GM18502 (cell line): Measurements from ENCODE around the gene PLCH1.

Experiments used
- ATAC-seq: cut with Tn5 transposase; IDR thresholded peaks from one replicate; pipeline ENCODE4 v1.9.1; 2021; ENCODE audit warnings: mild to moderate bottlenecking; ENCODE audit not compliant: unreplicated experiment, poor library complexity

PLCH1 gene

GRCh38 chr3:155365178-155365783 lies 379.6 kb downstream of the PLCH1 start:
- ATAC-seq = no peak

GRCh38 chr3:155364492-155364891 lies 380.4 kb downstream of the PLCH1 start:
- ATAC-seq = no peak

- ATAC-seq = no peak
These were observed 381.2 kb downstream of the PLCH1 start for GRCh38 chr3:155363690-155364070.

DNA sequence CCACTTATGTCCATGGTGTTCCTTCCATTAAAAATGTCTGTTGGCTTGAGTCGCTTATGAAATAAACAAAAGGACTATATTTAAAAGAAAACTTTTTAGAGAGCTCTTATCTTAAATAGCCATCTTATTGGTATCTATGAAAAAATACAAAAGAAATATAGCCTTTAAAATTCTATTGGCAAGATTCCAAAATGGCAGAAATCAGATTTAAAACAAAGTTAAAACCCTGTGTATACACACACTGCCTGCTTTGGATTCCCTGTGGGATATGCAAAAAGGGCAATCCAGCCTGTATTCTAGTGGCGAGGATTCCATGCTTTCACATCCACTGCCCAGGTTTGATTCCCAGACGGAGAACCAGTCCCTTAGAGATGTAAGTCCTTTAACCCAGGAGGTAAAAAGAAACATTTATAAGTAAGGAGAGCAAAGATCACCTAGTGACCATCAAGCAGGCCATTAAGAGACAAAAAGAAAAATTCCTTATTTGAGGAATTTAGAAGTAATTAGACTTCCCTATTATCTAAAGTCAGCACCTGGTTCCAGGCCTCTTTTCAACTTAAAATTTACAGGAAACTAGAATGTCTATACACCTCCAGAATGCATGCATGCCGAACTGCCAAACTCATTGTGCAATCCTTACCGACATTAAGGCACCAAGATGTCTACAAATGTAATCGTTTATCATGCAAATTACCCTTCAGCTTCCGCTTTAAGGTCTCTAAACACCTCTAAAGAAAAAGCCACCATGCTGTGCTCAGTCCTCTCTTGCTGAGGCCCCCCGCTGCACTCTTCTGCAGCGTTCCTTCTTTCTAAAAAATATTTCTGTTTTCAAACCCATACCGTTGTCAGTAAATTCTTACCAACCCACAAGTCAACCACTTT lies 381.8 kb downstream of the PLCH1 start:
- no peak for ATAC-seq

DNA sequence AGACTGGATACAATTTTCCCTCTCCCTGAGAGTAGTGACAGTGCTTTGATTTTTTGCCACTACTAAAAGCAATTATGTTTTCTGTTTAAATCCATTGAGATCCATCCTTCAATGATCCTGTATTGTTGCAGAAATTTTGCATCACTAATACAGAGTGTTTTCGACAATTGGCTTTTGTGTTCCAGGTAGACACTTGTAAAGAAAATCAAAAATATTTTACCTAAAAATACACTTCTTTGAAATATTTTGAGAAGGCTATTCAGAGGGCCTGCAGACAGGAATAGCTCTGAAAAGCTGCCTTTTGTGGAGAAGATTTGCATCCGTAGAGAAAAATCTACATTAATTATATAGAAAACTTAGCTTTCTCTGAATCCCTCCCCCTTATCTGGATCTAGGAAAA lies 384.6 kb downstream of the PLCH1 start:
- ATAC-seq = no peak

GRCh38 chr3:155356594-155357370 lies 388.1 kb downstream of the PLCH1 start:
- ATAC-seq = no peak

DNA sequence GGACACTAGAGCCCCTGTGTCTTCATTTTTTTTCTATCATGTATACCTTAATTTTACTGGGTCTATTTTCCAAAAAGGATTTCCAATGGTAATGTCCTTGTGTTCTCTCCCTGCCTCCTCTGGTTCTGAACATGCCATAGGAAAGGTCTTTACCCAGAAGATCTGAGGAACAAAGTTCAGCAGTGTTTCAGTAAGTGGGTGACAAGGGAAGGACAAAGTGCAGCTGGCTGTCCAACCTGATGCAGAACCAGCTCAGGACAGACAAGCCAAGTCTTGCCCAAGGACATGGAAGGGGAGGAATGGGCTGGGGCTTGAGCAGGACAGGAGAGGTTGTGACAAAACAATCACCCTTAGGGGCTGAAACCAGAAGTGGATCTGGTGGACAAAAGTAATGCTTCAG lies 390.2 kb downstream of the PLCH1 start:
- ATAC-seq = no peak

DNA sequence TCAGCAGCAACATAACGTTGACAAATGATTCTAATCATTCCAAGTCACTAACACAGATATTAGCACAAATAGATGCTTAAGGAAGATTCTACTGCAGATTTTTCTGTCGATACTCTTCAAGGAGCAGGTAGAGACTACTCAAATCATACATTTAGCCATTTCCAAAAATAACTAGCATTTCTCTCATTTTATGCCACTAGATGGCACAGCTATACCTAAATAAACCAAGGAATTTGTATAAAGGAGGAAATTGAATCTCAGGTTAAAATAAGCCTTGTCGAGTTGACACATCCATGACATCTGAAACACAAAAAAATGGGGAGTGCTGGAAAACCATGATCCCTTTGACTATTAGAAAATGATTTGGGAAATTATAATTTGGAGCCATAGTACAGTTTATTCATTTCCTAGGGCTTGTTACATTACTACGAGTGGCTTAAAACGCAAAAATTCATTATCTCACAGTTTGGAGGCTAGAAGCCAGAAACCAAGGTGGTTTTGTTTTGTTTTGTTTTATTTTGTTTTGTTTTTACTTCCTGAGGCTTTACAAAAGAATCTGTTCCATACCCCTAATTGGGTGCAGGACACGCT lies 391.9 kb downstream of the PLCH1 start:
- ATAC-seq = peak; percentile 55

DNA sequence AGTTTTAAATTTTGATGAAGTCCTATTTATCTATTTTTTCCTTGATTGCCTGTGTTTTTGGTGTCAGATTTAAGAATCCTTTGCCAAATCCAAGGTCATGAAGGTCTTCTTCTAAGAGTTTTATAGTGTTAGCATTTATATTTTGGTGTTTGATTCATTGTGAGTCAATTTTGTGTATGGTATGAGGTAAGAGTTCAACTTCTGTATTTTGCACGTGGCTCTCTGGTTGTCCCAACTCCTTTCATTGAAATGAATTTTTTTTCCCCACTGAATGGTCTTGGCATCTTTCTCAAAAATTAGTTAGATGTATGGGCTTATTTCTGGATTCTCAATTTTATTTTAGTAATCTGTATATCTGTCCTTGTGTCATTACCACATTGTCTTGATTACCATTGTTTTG lies 394.3 kb downstream of the PLCH1 start:
- ATAC-seq = no peak

- ATAC-seq = no peak
These were observed 397.0 kb downstream of the PLCH1 start for GRCh38 chr3:155347901-155348300.

GRCh38 chr3:155342344-155342743 lies 402.5 kb downstream of the PLCH1 start:
- ATAC-seq = no peak

- no peak for ATAC-seq
These were observed 405.8 kb downstream of the PLCH1 start for GRCh38 chr3:155339052-155339451.

DNA sequence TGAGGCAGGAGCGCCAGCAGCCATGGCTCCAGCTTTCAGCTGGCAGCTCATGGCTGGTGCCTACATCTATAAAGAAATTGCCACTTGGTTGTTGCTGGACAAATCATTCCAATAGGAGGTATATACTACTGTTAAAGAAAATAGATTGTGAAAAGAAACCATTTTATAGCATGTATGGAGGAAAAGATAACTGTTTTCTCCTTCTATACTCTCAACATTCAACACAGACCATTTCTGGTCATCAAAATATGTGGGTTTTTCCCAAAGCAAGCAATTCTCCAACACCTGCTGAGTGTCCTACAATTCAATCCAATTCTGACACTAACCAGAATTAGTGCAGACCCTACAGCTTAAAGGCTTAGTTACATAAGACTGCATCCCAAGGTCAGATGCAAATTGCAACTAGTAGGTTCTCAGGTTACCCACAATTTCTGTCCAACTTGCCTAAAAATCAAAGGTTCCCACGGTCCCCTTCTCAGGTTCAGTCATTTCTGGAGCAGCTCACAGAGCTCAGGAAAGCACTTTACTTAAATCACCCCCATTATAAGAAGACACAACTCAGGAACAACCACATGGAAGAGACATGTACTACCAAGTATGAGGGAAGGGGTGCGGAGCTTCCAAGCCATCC lies 409.0 kb downstream of the PLCH1 start:
- ATAC-seq = peak; percentile 59

DNA sequence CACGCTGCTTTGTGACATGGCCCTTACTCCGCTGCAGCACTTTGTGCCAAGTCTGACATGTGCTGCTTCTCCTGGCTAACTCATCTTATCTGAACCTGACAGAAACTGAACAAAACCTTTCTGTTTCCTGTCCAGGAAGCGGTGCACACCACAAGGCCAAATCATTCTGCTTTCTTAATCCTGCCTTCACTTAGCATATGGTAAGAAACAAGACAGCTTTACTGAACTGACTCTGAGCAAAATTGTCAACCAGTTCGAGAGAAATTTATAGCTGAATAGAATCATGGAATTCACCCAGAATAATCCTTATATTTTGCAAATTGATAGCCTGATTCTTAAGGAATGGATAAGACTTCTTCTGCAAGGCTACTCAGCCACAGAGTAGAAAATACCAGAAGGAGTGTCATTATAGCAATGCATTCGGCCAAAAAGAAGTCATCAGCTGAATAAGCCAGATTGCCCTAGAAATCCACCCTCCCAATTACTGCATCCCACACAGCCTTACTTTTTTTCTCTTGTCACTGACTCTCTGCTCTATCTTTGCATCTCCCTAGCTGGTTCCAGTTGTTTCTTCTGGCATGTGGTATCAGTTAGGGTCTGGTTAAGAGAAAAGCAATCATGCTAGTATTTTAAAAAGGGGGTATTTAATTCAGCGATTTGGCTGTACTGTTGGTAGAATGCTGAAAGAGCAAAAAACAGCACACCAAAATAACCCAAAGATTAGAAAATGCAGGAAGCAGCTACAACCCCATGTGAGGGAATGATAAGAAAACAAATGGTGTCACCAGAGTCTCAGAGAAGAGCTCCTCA lies 409.8 kb downstream of the PLCH1 start:
- peak; percentile 95 for ATAC-seq

GRCh38 chr3:155334215-155334913 lies 410.5 kb downstream of the PLCH1 start:
- ATAC-seq = no peak

DNA sequence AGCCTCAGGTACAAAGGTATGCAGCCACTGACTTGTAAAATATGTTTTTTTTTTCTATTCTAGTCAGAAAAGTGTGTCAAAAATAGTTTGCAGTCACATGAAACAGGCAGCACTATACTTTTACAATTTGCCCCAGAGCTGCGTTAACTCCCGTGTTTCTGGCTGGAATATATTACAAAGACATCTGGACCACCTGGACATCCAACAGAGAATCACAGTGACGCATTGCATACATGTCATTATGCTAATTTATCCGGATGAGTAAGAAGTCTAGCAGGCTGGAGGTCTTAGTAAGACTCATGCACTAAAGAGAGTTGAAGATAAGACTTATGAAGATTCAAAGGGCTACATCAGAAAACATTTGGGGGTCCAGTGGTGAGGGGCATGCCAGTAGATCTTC lies 412.2 kb downstream of the PLCH1 start:
- no peak for ATAC-seq

DNA sequence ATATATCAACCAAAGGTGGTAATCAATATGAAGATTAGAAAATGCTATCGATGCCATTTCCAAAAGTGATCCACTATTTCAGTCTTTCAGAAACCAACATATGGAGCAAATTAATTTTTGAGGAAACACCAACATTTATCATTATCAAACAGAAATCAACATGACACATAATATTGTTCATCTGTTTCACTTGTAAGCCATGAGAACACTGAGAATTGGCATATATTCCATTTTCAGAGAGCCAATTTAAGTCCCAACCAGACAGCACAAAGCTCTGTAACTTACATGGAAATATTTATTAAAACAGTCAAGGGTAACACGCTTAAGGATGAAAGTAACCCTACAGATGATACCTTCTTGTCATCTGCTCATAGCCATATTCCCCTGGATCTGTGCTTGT lies 413.8 kb downstream of the PLCH1 start:
- no peak for ATAC-seq

- ATAC-seq = no peak
These were observed 414.5 kb downstream of the PLCH1 start for GRCh38 chr3:155330370-155330769.

- no peak for ATAC-seq
These were observed 415.3 kb downstream of the PLCH1 start for GRCh38 chr3:155329513-155330048.
